GM21367 (cell line): Measurements from ENCODE around the gene ZNG1A.
A peak's percentile ranks its signal among the peaks of the same experiment; 100 is the strongest.
"Not testable (repeated sequence)": the region's sequence is repeated elsewhere in the genome, so short reads cannot be mapped to it uniquely, and the experiment has no call there.

Source experiments
- ATAC-seq: cut with Tn5 transposase; IDR thresholded peaks from one replicate; pipeline ENCODE4 v1.9.1; 2021; ENCODE audit not compliant: unreplicated experiment

The ZNG1A gene

GRCh38 chr9:178970-179383 lies at the start of gene ZNG1A:
Gene ZNG1A, minus strand, starts transcription at chr9:179056. Its CDS starts 87 bp downstream, at chr9:178969.
- not testable (repeated sequence) for ATAC-seq

- no peak for ATAC-seq
Measured at GRCh38 chr9:227860-228259, 49.0 kb upstream of the ZNG1A start.

GRCh38 chr9:224582-225520 lies 46.0 kb upstream of the ZNG1A start:
- no peak for ATAC-seq

- no peak for ATAC-seq
Measured at GRCh38 chr9:224026-224425, 45.2 kb upstream of the ZNG1A start.

GRCh38 chr9:223152-223551 lies 44.3 kb upstream of the ZNG1A start:
- no peak for ATAC-seq

GRCh38 chr9:221989-222776 lies 43.3 kb upstream of the ZNG1A start:
- no peak for ATAC-seq

- no peak for ATAC-seq
Measured at GRCh38 chr9:219670-220365, 41.0 kb upstream of the ZNG1A start.

GRCh38 chr9:219036-219435 lies 40.2 kb upstream of the ZNG1A start:
- not testable (repeated sequence) for ATAC-seq

GRCh38 chr9:217950-218349 lies 39.1 kb upstream of the ZNG1A start:
- no peak for ATAC-seq

GRCh38 chr9:216866-217265 lies 38.0 kb upstream of the ZNG1A start:
- ATAC-seq = no peak

GRCh38 chr9:215631-216155 lies 36.8 kb upstream of the ZNG1A start:
- no peak for ATAC-seq

GRCh38 chr9:214648-215493 lies 36.0 kb upstream of the ZNG1A start, which contains the start of gene DOCK8:
Gene DOCK8, plus strand, starts transcription at chr9:214865. Its CDS starts 112 bp downstream, at chr9:214977.
- ATAC-seq = peak; percentile 90

- ATAC-seq = no peak
Measured at GRCh38 chr9:214351-214647, 35.4 kb upstream of the ZNG1A start.

- ATAC-seq = not testable (repeated sequence)
Measured at GRCh38 chr9:213901-214300, 35.0 kb upstream of the ZNG1A start.

- ATAC-seq = no peak
Measured at GRCh38 chr9:212297-212696, 33.4 kb upstream of the ZNG1A start.

- ATAC-seq = no peak
Measured at GRCh38 chr9:211557-211956, 32.7 kb upstream of the ZNG1A start.

GRCh38 chr9:211036-211435 lies 32.2 kb upstream of the ZNG1A start:
- no peak for ATAC-seq

GRCh38 chr9:209143-209758 lies 30.4 kb upstream of the ZNG1A start:
- no peak for ATAC-seq

GRCh38 chr9:206481-206880 lies 27.6 kb upstream of the ZNG1A start:
- no peak for ATAC-seq

GRCh38 chr9:199601-200000 lies 20.7 kb upstream of the ZNG1A start:
- ATAC-seq = not testable (repeated sequence)
